ENCODE data around the gene MAFF. TPM values are rescaled to one million over a fixed set of nuclear protein-coding genes. Genes with fewer than 3 reads are reported as not detected.

Gene MAFF
- total and polyA plus RNA-seq, 2 donors (not counting 1 experiment from before 2014, with no cell fraction given): 8.8 to 26.3 TPM

DNA sequence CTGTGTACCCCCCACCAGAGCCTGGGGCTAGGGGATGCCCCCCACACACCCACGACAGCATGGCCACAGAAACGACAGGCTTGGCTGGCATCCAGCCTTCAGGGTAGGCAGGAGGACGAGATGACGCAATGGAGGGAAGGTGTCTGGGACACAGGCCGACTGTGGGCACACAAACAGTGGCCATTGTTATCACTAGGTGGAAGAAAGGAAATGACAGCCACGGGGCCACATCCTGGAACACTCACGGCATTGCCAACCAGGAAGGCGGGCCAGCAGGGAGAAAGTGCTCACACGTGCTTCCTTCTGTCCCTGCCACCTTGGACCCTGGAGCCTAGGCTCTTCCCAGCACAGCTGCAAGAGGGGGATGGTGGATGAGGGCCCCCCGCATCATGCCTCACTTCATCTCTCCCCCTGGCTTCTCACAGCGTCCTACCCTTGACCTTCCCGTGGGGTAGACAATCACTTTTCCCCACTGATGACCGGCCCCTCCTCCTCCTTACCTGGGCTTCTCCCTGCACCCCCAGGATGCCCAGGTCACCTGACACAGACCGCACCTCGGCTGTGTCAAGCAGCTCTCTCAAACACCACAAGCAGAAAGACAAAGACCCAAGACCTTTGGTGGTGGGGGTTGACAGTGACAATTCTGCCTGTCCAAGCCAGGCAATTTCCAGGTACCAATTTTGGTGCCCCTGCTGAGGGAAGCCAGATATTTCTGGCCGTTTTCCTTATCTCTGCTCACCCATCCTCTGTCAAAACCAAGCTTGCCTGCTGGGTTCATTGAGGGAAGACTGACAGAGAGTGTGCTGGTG is 28.8 kb upstream of the MAFF start:
- Histone ChIP-seq H3K4me2 (ENCODE audit: extremely low read depth, insufficient read depth, low read length) (no peak overlapping the region), H3K4me3 (replicated peaks in 1 of 4; ENCODE audit: control extremely low read depth in 1 of 4, insufficient read depth in 1 of 4, low read depth in 3 of 4, low read length in 4 of 4) (no peak overlapping the region), H2AFZ (ENCODE audit: low read length) (peak overlapping the region; percentile 15), H3K9me3 (ENCODE audit: control insufficient read depth, insufficient read depth, low read depth, low read length) (no peaks in the 10 kb centered on the region), H3K79me2 (ENCODE audit: control insufficient read depth, insufficient read depth, low read length) (no peaks in the 10 kb centered on the region), H3K4me1 (ENCODE audit: control insufficient read depth, extremely low read depth, insufficient read depth, low read length) (peaks cover 13% of the 10 kb centered on the region), H4K20me1 (ENCODE audit: control insufficient read depth, extremely low read depth, insufficient read depth, low read length) (no peaks in the 10 kb centered on the region), H3K27ac (ENCODE audit: insufficient read depth, low read length) (no peak overlapping the region), H3K9ac (ENCODE audit: insufficient read depth, low read length) (no peak overlapping the region), H3K27me3 (ENCODE audit: control insufficient read depth, insufficient read depth, low read length) (no peaks in the 10 kb centered on the region), H3K36me3 (ENCODE audit: control insufficient read depth, insufficient read depth, low read length) (no peaks in the 10 kb centered on the region)
- no peak for TF ChIP-seq EZH2 (IDR thresholded peaks at IDR 0.05; ENCODE audit: low read length, missing control alignments)
- TF ChIP-seq CTCF (conservative IDR thresholded peaks at IDR 0.05 in 1 of 2, IDR thresholded peaks at IDR 0.05 in 1 of 2; ENCODE audit: low read depth in 1 of 2, low read length in 2 of 2): no peak
- peak; percentile 57 to 62 for DNase-seq (ENCODE audit: low read depth in 2 of 2)

GRCh38 chr22:38173641-38173906 is 28.2 kb upstream of the MAFF start:
- no peak overlapping the region for H3K4me3 ChIP-seq (replicated peaks in 1 of 4; ENCODE audit: control extremely low read depth in 1 of 4, insufficient read depth in 1 of 4, low read depth in 3 of 4, low read length in 4 of 4)
- H4K20me1 ChIP-seq (ENCODE audit: control insufficient read depth, extremely low read depth, insufficient read depth, low read length): no peaks in the 10 kb centered on the region
- no peak overlapping the region for H2AFZ ChIP-seq (ENCODE audit: low read length)
- no peak overlapping the region for H3K4me2 ChIP-seq (ENCODE audit: extremely low read depth, insufficient read depth, low read length)
- H3K79me2 ChIP-seq (ENCODE audit: control insufficient read depth, insufficient read depth, low read length): no peaks in the 10 kb centered on the region
- DNase-seq (ENCODE audit: low read depth in 2 of 2): no peak
- H3K27me3 ChIP-seq (ENCODE audit: control insufficient read depth, insufficient read depth, low read length): no peaks in the 10 kb centered on the region
- H3K36me3 ChIP-seq (ENCODE audit: control insufficient read depth, insufficient read depth, low read length): no peaks in the 10 kb centered on the region
- peaks cover 13% of the 10 kb centered on the region for H3K4me1 ChIP-seq (ENCODE audit: control insufficient read depth, extremely low read depth, insufficient read depth, low read length)
- TF ChIP-seq EZH2 (IDR thresholded peaks at IDR 0.05; ENCODE audit: low read length, missing control alignments) (no peak), CTCF (conservative IDR thresholded peaks at IDR 0.05 in 1 of 2, IDR thresholded peaks at IDR 0.05 in 1 of 2; ENCODE audit: low read depth in 1 of 2, low read length in 2 of 2) (no peak)
- H3K9ac ChIP-seq (ENCODE audit: insufficient read depth, low read length): no peak overlapping the region
- no peak overlapping the region for H3K27ac ChIP-seq (ENCODE audit: insufficient read depth, low read length)
- H3K9me3 ChIP-seq (ENCODE audit: control insufficient read depth, insufficient read depth, low read depth, low read length): no peaks in the 10 kb centered on the region

GRCh38 chr22:38174626-38175025 is 27.2 kb upstream of the MAFF start:
- H3K27ac ChIP-seq (ENCODE audit: insufficient read depth, low read length): no peak overlapping the region
- no peaks in the 10 kb centered on the region for H3K36me3 ChIP-seq (ENCODE audit: control insufficient read depth, insufficient read depth, low read length)
- H3K4me3 ChIP-seq (replicated peaks in 1 of 4; ENCODE audit: control extremely low read depth in 1 of 4, insufficient read depth in 1 of 4, low read depth in 3 of 4, low read length in 4 of 4): no peak overlapping the region
- no peak overlapping the region for H2AFZ ChIP-seq (ENCODE audit: low read length)
- H3K4me1 ChIP-seq (ENCODE audit: control insufficient read depth, extremely low read depth, insufficient read depth, low read length): peaks cover 16% of the 10 kb centered on the region
- H3K27me3 ChIP-seq (ENCODE audit: control insufficient read depth, insufficient read depth, low read length): no peaks in the 10 kb centered on the region
- H3K4me2 ChIP-seq (ENCODE audit: extremely low read depth, insufficient read depth, low read length): no peak overlapping the region
- no peak for DNase-seq (ENCODE audit: low read depth in 2 of 2)
- no peak for TF ChIP-seq CTCF (conservative IDR thresholded peaks at IDR 0.05 in 1 of 2, IDR thresholded peaks at IDR 0.05 in 1 of 2; ENCODE audit: low read depth in 1 of 2, low read length in 2 of 2)
- H3K9me3 ChIP-seq (ENCODE audit: control insufficient read depth, insufficient read depth, low read depth, low read length): no peaks in the 10 kb centered on the region
- no peaks in the 10 kb centered on the region for H3K79me2 ChIP-seq (ENCODE audit: control insufficient read depth, insufficient read depth, low read length)
- H3K9ac ChIP-seq (ENCODE audit: insufficient read depth, low read length): no peak overlapping the region
- H4K20me1 ChIP-seq (ENCODE audit: control insufficient read depth, extremely low read depth, insufficient read depth, low read length): no peaks in the 10 kb centered on the region

Data from fibroblast of lung (primary cell).